ENCODE results near the gene ZBED1.

DNA sequence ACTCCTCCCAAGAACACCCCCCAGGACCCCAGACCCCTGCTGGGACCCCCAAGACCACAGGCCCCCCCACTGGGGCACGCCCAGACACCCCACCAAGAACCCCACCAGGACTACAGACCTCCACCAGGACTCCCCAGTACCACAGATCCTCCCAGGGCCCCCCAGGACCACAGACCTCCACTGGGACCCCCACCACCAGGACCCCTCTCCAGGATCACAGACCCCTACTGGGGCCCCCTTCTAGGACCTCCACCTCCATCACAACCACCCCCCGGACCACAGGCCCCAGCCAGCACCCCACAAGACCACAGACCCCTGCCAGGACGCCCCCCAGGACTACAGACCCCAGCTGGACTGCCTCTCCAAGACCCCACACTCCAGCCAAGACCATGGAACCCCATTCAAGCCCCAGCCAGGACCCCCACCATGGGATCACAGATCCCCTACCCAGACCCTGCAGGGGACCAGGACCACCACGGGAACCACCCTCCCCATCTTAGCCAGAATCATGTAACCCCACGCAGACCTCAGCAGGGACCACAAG lies 855 bp upstream of the ZBED1 start:
- no peak for TF ChIP-seq POLR2A (IDR thresholded peaks at IDR 0.05)
- TF ChIP-seq, protein P1, sequence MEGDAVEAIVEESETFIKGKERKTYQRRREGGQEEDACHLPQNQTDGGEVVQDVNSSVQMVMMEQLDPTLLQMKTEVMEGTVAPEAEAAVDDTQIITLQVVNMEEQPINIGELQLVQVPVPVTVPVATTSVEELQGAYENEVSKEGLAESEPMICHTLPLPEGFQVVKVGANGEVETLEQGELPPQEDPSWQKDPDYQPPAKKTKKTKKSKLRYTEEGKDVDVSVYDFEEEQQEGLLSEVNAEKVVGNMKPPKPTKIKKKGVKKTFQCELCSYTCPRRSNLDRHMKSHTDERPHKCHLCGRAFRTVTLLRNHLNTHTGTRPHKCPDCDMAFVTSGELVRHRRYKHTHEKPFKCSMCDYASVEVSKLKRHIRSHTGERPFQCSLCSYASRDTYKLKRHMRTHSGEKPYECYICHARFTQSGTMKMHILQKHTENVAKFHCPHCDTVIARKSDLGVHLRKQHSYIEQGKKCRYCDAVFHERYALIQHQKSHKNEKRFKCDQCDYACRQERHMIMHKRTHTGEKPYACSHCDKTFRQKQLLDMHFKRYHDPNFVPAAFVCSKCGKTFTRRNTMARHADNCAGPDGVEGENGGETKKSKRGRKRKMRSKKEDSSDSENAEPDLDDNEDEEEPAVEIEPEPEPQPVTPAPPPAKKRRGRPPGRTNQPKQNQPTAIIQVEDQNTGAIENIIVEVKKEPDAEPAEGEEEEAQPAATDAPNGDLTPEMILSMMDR (IDR thresholded peaks at IDR 0.05), result no peak

All from right lobe of liver (tissue), 4 donors.